Lung (tissue), 12 donors: ENCODE data around the gene OCLN. TPM values are rescaled to one million over a fixed set of nuclear protein-coding genes. Genes with fewer than 3 reads are reported as not detected.
A peak's percentile ranks its signal among the peaks of the same experiment; 100 is the strongest.

ENCODE experiments used
- ATAC-seq: fragments of 200-7000 bp; cut with Tn5 transposase; one replicate; pipeline ENCODE4 v1.9.1; 2020; ENCODE audit warnings: moderate number of reproducible peaks; ENCODE audit not compliant: insufficient read depth, low FRiP score
- DNase-seq, 3 donors: peaks; one replicate each; pipeline ENCODE4 v3.0.0-alpha.2; 2013 to 2017
- H3K27ac ChIP-seq, 2 donors: one replicate each; pipeline ENCODE4 v1.5.1; 2013; ENCODE audit warnings: mild to moderate bottlenecking in 2 of 2, moderate library complexity in 2 of 2, control low read depth in 1 of 2, inconsistent platforms in 1 of 2, low read depth in 1 of 2, low read length in 1 of 2
- H3K27me3 ChIP-seq, 3 donors: one replicate each; pipeline ENCODE4 v1.5.1; 2013; ENCODE audit warnings: low read length in 2 of 3; ENCODE audit not compliant: control insufficient read depth in 3 of 3, insufficient read depth in 3 of 3
- H3K36me3 ChIP-seq, 4 donors: one replicate each; pipeline ENCODE4 v1.5.1; 2013; ENCODE audit warnings: low read length in 4 of 4, mild to moderate bottlenecking in 1 of 4, moderate library complexity in 1 of 4; ENCODE audit not compliant: control insufficient read depth in 4 of 4, insufficient read depth in 4 of 4
- H3K4me1 ChIP-seq, 5 donors: one replicate each; pipeline ENCODE4 v1.5.1; 2013; ENCODE audit warnings: low read length in 5 of 5, mild to moderate bottlenecking in 2 of 5, moderate library complexity in 1 of 5; ENCODE audit not compliant: control insufficient read depth in 5 of 5, insufficient read depth in 5 of 5
- H3K4me3 ChIP-seq: one replicate; pipeline ENCODE4 v1.5.1; 2013; ENCODE audit warnings: mild to moderate bottlenecking, control low read depth, moderate library complexity
- H3K9ac ChIP-seq, 2 donors: one replicate each; pipeline ENCODE4 v1.5.1; 2013; ENCODE audit warnings: low read length in 2 of 2, control low read depth in 1 of 2; ENCODE audit not compliant: insufficient read depth in 1 of 2
- H3K9me3 ChIP-seq, 4 donors: one replicate each; pipeline ENCODE4 v1.5.1; 2013; ENCODE audit warnings: low read length in 3 of 4, mild to moderate bottlenecking in 1 of 4, moderate library complexity in 1 of 4; ENCODE audit not compliant: control insufficient read depth in 4 of 4, insufficient read depth in 3 of 4
- WGBS, 2 donors: extraction: QIAGEN DNeasy Blood & Tissue Kit; methylation state at CpG; one replicate each; pipeline ENCODE4 v1.1.7; 2013; 5-methylcytosine and 5-hydroxymethylcytosine counted together
- polyA plus RNA-seq, 2 donors: library from polyadenylated mRNA; stranded (reverse); fragments of 200-250 nt; gene quantifications; one replicate each; pipeline ENCODE4 v1.2.1, GENCODE V29; 2013
- total RNA-seq, 2 donors: library from RNA; depleted of rRNA in 1 of 2; stranded (reverse); fragments of >200 nt in 1 of 2; gene quantifications; one replicate each; pipeline ENCODE4 v1.2.1, GENCODE V29; 2014 to 2021
- TF ChIP-seq, protein P1 (sequence below): IDR thresholded peaks from 2 replicates; pipeline ENCODE4 v1.5.1; 2012; ENCODE audit warnings: mild to moderate bottlenecking; ENCODE audit errors: control extremely low read depth, extremely low read depth
- donor health status: control.
- donor health status: control.
- donor health status: Bipolar disorder and iron deficiency.
- donor health status: healthy.
- donor health status: DM: yes; HTN: yes; CAD: no.

The OCLN gene
- total and polyA plus RNA-seq, 4 donors, result 19.7 to 129 (median 46.6) TPM

- peak in 2 of 3 donors; percentile 59 to 80 for DNase-seq
- Histone ChIP-seq H3K4me1 (peaks cover 0 to 6% (median 3%) of the 10 kb centered on the region in 5 donors), H3K4me3 (no peak overlapping the region), H3K36me3 (peaks cover 0 to 3% (median 0%) of the 10 kb centered on the region in 4 donors), H3K9me3 (no peaks in the 10 kb centered on the region), H3K27ac (no peak overlapping the region), H3K9ac (no peak overlapping the region), H3K27me3 (no peaks in the 10 kb centered on the region)
- TF ChIP-seq, protein P1, sequence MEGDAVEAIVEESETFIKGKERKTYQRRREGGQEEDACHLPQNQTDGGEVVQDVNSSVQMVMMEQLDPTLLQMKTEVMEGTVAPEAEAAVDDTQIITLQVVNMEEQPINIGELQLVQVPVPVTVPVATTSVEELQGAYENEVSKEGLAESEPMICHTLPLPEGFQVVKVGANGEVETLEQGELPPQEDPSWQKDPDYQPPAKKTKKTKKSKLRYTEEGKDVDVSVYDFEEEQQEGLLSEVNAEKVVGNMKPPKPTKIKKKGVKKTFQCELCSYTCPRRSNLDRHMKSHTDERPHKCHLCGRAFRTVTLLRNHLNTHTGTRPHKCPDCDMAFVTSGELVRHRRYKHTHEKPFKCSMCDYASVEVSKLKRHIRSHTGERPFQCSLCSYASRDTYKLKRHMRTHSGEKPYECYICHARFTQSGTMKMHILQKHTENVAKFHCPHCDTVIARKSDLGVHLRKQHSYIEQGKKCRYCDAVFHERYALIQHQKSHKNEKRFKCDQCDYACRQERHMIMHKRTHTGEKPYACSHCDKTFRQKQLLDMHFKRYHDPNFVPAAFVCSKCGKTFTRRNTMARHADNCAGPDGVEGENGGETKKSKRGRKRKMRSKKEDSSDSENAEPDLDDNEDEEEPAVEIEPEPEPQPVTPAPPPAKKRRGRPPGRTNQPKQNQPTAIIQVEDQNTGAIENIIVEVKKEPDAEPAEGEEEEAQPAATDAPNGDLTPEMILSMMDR, result no peak
- WGBS, 2 donors, result 64 to 87% methylated on average over 5 of the region's 5 CpGs
- no peak for ATAC-seq
Observed at GRCh38 chr5:69528035-69528434, 35.4 kb downstream of the OCLN start.

DNA sequence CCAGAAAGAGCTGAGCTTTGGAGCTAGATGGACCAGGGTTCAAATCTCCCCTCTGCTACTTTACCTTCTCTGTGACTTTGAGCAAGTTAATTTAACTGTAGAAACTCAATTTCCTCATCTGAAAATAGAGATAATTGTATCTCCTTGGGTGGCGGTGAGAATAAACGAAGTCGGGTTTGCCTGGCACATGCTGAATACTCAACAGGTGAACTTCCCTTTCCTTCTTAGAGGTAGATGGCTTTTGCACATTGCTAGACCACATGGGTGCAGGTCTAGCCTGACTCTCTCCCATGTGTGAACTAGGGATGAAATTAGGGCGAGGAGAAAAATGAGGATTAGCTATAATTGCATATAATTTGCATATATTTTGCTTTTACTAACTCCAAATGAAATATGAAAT is 36.0 kb downstream of the OCLN start:
- TF ChIP-seq, protein P1, result no peak
- Histone ChIP-seq H3K4me1 (peaks cover 0 to 6% (median 3%) of the 10 kb centered on the region in 5 donors), H3K27ac (peak overlapping the region in 1 of 2 donors; percentile 33)

DNA sequence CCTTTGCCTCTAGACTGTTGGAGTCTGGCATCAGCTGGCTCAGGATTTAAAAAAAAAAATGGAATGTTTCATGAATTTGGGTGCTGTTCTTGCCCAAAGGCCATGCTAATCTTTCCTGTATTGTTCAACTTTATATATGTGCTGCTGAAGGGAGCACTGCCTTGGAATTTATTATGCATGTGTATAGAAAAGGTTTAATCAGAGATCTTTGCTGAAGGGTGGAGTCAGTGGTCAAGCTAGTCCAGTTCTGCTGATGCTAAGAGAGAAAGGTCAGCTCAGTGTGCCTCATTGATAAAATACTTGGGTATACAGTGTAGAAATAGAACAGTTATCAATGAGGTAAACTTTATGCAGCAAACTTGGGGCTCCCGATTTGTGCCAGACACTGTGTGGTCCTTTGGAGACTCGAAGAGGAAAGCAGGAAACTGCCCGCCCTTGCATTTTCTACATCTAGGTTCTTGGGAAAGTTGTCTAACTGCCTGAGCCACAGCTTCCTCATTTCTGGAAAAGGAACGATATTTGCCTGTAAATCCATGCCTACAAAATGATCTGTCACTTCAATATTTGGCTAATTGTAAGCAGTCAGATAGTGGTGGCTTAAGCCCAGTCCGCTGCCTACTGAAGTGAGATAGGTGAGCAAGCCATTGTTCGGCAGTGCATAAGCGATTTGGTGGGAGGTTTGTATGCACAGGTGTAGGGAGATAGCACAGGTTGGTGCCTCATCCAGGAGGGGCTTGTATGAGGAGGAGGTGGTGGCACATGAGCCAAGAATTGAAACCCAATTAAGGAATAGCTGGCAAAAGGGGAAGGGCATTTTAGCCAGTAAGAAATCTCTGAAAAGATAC is 38.2 kb downstream of the OCLN start:
- Histone ChIP-seq H3K9me3 (no peaks in the 10 kb centered on the region), H3K27ac (peak overlapping the region in 1 of 2 donors; percentile 18), H3K27me3 (no peaks in the 10 kb centered on the region), H3K9ac (no peak overlapping the region), H3K4me1 (peaks cover 0 to 6% (median 3%) of the 10 kb centered on the region in 5 donors), H3K4me3 (no peak overlapping the region), H3K36me3 (peaks cover 0 to 3% (median 0%) of the 10 kb centered on the region in 4 donors)
- ATAC-seq (no peak), DNase-seq (no peak)
- 44 to 58% methylated on average over 7 of the region's 7 CpGs for WGBS, 2 donors
- TF ChIP-seq, protein P1, result no peak

More for the DNA sequence above, 36.0 kb downstream of the OCLN start:
- Histone ChIP-seq H3K9me3 (no peaks in the 10 kb centered on the region), H3K27me3 (no peaks in the 10 kb centered on the region), H3K4me3 (no peak overlapping the region), H3K9ac (no peak overlapping the region), H3K36me3 (peaks cover 0 to 3% (median 0%) of the 10 kb centered on the region in 4 donors)
- DNase-seq (no peak), ATAC-seq (no peak)
- whole genome bisulfite sequencing, 2 donors, result 92 to 97% methylated on average over 4 of the region's 4 CpGs
